ENCODE measurements around the gene CNTN4. TPM values are rescaled to one million over a fixed set of nuclear protein-coding genes. Genes with fewer than 3 reads are reported as not detected.

Gene CNTN4
- total RNA-seq, 1 experiment from 2014 or later, result 5.7 TPM

- Histone ChIP-seq H3K9me3 (ENCODE audit: low read depth, low read length, poor library complexity, severe bottlenecking) (no peaks in the 10 kb centered on the region), H3K27me3 (replicated peaks; ENCODE audit: insufficient read depth, low read depth, low read length, poor library complexity) (no peaks in the 10 kb centered on the region), H3K4me3 (ENCODE audit: low read depth, low read length, poor library complexity, severe bottlenecking) (no peak overlapping the region), H3K4me1 (ENCODE audit: insufficient read depth, low read length, poor library complexity, severe bottlenecking) (no peaks in the 10 kb centered on the region), H3K36me3 (ENCODE audit: insufficient read depth, low read length, poor library complexity, severe bottlenecking) (no peaks in the 10 kb centered on the region), H3K27ac (ENCODE audit: low read depth, low read length, poor library complexity, severe bottlenecking) (no peak overlapping the region)
- intact Hi-C loops (cut with micrococcal nuclease; ENCODE audit: unreplicated experiment), result no loop called here
- ChIA-PET POLR2A (ENCODE audit: low non-redundant PET) (no interaction called here), CTCF (no interaction called here)
- DNase-seq (ENCODE audit: low spot score), result no peak
- no TSS peak for BruUV-seq (replicated peaks)
- TF ChIP-seq EZH2 (IDR thresholded peaks at IDR 0.05; ENCODE audit: borderline replicate concordance, low read depth, low read length, poor library complexity, severe bottlenecking) (no peak), CTCF (conservative IDR thresholded peaks at IDR 0.05; ENCODE audit: low read depth, low read length) (no peak)
Measured at GRCh38 chr3:2554656-2555055, 456.0 kb downstream of the CNTN4 start.

GRCh38 chr3:2558796-2559195 lies 460.1 kb downstream of the CNTN4 start:
- no TSS peak for BruUV-seq (replicated peaks)
- no peak for TF ChIP-seq EZH2 (IDR thresholded peaks at IDR 0.05; ENCODE audit: borderline replicate concordance, low read depth, low read length, poor library complexity, severe bottlenecking)
- TF ChIP-seq CTCF (conservative IDR thresholded peaks at IDR 0.05; ENCODE audit: low read depth, low read length), result no peak
- ChIA-PET POLR2A (ENCODE audit: low non-redundant PET) (no interaction called here), CTCF (no interaction called here)
- Histone ChIP-seq H3K36me3 (ENCODE audit: insufficient read depth, low read length, poor library complexity, severe bottlenecking) (no peaks in the 10 kb centered on the region), H3K27ac (ENCODE audit: low read depth, low read length, poor library complexity, severe bottlenecking) (no peak overlapping the region), H3K4me1 (ENCODE audit: insufficient read depth, low read length, poor library complexity, severe bottlenecking) (no peaks in the 10 kb centered on the region), H3K9me3 (ENCODE audit: low read depth, low read length, poor library complexity, severe bottlenecking) (no peaks in the 10 kb centered on the region), H3K4me3 (ENCODE audit: low read depth, low read length, poor library complexity, severe bottlenecking) (no peak overlapping the region), H3K27me3 (replicated peaks; ENCODE audit: insufficient read depth, low read depth, low read length, poor library complexity) (no peaks in the 10 kb centered on the region)
- intact Hi-C loops (cut with micrococcal nuclease; ENCODE audit: unreplicated experiment), result no loop called here
- no peak for DNase-seq (ENCODE audit: low spot score)

GRCh38 chr3:2567451-2567850 lies 468.8 kb downstream of the CNTN4 start:
- no TSS peak for BruUV-seq (replicated peaks)
- Histone ChIP-seq H3K4me3 (ENCODE audit: low read depth, low read length, poor library complexity, severe bottlenecking) (no peak overlapping the region), H3K9me3 (ENCODE audit: low read depth, low read length, poor library complexity, severe bottlenecking) (no peaks in the 10 kb centered on the region), H3K27ac (ENCODE audit: low read depth, low read length, poor library complexity, severe bottlenecking) (no peak overlapping the region), H3K36me3 (ENCODE audit: insufficient read depth, low read length, poor library complexity, severe bottlenecking) (no peaks in the 10 kb centered on the region), H3K27me3 (replicated peaks; ENCODE audit: insufficient read depth, low read depth, low read length, poor library complexity) (no peaks in the 10 kb centered on the region), H3K4me1 (ENCODE audit: insufficient read depth, low read length, poor library complexity, severe bottlenecking) (no peaks in the 10 kb centered on the region)
- CTCF ChIA-PET, result no interaction called here
- intact Hi-C loops (cut with micrococcal nuclease; ENCODE audit: unreplicated experiment), result no loop called here
- TF ChIP-seq EZH2 (IDR thresholded peaks at IDR 0.05; ENCODE audit: borderline replicate concordance, low read depth, low read length, poor library complexity, severe bottlenecking) (no peak), CTCF (conservative IDR thresholded peaks at IDR 0.05; ENCODE audit: low read depth, low read length) (no peak)
- POLR2A ChIA-PET (ENCODE audit: low non-redundant PET), result no interaction called here
- DNase-seq (ENCODE audit: low spot score), result no peak

Data from A673 (cell line).